Choroid plexus epithelial cell (primary cell): ENCODE measurements around the gene POLD2.

ENCODE experiments used
- DNase-seq: peaks from one replicate; pipeline ENCODE4 v3.0.0-alpha.2; 2010; ENCODE audit warnings: low read depth
- H3K4me3 ChIP-seq: 2 replicates; pipeline ENCODE4 v1.5.1; 2011; ENCODE audit warnings: low read depth, mild to moderate bottlenecking, control low read depth, low read length, moderate library complexity
- TF ChIP-seq, protein P1 (sequence below): conservative IDR thresholded peaks from 2 replicates; pipeline ENCODE4 v1.5.1; 2011; ENCODE audit warnings: low read depth, mild to moderate bottlenecking, control low read depth, inconsistent platforms, low read length, moderate library complexity

Gene POLD2

DNA sequence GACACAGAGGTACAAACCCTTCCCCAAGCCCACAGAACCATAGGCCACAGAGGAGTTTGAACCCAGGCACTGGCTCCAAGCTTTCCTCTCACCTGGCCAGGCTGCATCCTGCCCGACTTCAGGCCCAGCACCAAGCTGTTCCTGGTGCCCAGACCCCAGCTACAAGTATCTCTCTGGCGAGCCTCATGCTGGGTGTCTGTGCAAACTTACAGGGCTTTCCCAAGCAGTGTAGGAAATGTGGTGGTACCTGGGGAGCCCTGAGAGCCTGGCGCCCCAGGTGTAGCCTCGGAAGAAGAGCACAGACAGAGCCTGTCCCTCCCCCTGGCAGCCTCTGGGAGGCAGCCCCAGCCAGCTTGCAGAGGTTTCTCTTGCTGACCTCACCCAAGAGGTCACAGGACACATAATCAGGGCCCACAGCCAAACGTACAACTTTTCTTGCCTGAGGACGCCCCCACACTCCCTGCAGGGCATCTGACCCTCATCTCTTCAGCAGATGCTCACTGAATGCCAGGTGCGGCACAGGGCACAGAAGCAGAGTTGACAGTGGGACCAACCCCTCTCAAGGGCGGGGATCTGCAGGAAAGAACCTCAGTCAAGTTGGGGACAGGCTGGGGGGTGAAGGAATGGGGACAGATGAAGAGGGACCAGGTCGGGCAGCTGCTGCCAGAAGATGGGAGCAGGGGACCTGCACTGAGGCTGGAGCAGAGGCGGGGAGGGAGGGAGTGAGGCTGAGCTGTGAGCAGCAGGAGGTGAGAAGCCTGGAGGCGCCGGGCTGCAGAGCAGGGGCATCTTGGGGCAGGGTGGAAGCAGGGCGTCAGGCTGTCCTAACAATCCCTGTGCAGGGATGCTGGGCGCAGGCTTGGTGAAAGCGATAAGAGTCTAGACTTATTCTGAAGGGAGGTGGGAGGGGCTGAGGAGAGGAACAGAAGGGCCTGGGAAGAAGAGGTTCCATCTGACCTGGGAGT lies 34.0 kb upstream of the POLD2 start:
- no peak for DNase-seq
- no peak overlapping the region for H3K4me3 ChIP-seq
- TF ChIP-seq, protein P1, sequence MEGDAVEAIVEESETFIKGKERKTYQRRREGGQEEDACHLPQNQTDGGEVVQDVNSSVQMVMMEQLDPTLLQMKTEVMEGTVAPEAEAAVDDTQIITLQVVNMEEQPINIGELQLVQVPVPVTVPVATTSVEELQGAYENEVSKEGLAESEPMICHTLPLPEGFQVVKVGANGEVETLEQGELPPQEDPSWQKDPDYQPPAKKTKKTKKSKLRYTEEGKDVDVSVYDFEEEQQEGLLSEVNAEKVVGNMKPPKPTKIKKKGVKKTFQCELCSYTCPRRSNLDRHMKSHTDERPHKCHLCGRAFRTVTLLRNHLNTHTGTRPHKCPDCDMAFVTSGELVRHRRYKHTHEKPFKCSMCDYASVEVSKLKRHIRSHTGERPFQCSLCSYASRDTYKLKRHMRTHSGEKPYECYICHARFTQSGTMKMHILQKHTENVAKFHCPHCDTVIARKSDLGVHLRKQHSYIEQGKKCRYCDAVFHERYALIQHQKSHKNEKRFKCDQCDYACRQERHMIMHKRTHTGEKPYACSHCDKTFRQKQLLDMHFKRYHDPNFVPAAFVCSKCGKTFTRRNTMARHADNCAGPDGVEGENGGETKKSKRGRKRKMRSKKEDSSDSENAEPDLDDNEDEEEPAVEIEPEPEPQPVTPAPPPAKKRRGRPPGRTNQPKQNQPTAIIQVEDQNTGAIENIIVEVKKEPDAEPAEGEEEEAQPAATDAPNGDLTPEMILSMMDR = no peak

DNA sequence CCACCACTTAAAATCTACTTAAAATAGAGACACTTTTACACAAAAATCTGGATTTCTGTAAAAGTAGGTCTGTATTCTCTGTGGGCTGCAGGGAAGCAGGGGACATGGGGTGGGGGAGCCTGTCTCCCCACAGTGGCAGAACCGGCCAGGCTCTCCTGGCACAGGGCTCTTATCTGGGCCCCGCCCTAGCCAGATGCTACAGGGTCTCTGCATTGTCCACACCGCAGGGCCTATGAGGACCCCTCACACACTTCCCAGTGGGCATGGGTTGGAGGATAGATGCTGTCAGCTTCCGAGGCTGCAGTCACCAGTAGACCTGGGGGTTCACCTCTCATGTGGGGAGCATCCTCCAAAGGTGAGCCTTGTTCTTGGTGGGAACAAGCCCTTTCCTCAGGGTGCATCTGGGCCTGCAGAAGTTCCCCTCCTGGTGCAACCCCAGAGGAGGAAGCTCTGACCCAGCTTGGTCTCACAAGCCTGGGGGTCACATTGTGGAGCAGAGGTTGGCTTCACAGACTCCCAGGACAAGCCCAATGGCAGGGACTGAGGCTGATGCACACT lies 33.2 kb upstream of the POLD2 start:
- no peak overlapping the region for H3K4me3 ChIP-seq
- TF ChIP-seq, protein P1 = no peak
- DNase-seq = no peak

DNA sequence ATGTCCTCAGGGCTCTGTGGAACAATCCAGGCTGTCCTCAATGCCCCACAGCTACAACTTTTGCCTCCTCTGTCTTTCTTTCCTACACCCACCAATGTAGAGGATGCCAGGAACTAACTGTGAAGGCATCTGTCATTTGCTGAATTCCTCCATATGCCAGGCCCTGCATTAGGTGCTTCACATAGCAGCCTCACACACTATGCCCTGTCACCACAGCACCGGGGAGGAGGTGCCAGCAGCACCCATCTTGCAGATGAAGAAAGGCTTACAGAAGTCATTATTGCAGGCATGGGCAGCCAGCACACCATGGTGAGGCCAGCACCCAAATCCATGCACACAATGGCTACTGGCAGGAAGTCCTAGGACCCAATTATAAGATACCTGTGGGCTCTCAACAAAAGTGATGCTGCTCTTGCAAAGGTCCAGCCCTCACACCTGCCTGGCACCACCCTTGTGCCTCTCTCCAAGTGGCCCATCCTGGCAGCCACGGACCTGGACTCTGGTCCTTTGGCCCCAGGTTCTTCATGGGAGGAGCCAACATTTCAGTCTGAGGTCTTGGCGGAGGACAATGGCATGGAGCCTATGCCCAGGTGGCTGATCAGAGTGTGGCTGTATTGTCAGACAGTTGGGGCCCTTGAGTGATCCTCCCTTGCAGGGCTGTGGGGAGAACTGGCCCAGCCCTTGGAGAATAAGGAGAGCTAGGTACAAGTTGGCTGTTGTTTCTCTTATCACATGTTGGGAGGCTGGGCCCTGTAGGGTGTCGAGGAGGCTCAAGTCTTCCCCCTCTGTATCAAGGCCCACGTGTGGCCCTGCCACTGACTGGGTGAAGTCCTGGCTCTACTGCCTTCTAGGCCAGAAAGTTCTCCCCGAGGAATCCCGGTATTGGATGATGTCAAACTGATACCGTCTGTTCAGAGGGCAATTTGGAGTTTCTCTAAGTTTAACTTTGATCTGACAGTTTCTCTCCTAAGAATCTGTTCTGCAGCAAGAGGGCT lies 32.1 kb upstream of the POLD2 start:
- H3K4me3 ChIP-seq = no peak overlapping the region
- TF ChIP-seq, protein P1 = no peak
- DNase-seq = no peak

DNA sequence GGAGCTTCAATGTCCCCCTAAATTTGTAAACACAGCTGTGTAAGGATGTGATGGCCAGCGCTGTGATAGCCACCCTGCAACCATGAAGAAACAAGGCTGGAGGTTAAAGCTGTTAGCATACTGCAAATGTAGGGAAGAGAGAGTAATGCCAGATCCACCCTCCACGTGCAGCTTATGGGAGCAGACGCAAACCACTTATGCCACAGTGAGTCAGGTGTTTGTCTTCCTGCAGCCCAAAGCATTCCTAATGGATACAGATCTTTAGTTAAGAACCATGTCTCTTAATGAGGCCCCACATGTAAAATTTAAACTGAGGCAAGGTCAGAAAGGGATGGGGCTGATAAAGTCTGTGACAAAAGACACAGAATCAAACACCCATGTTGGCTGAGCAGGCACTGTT lies 31.4 kb upstream of the POLD2 start:
- H3K4me3 ChIP-seq = no peak overlapping the region
- DNase-seq = no peak
- TF ChIP-seq, protein P1 = no peak

DNA sequence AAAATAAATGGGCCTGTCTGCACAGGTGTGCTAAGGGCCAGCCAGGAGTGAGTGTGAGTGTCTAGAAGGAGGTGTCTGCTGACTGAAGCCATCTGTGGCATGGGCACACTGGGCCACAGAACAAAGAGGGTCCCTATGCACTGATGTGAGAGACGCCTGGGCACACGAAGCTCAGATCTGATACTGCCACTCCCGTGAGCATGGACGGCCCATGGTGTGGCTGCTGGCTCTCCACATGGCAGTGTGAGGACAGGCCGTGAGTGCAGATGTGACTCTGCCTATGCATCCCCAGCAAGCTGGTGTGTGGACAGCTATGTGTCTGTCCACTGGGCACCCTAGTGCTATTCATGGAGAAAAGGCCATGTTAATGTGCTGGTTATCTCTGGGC lies 30.6 kb upstream of the POLD2 start:
- TF ChIP-seq, protein P1 = no peak
- no peak overlapping the region for H3K4me3 ChIP-seq
- no peak for DNase-seq

DNA sequence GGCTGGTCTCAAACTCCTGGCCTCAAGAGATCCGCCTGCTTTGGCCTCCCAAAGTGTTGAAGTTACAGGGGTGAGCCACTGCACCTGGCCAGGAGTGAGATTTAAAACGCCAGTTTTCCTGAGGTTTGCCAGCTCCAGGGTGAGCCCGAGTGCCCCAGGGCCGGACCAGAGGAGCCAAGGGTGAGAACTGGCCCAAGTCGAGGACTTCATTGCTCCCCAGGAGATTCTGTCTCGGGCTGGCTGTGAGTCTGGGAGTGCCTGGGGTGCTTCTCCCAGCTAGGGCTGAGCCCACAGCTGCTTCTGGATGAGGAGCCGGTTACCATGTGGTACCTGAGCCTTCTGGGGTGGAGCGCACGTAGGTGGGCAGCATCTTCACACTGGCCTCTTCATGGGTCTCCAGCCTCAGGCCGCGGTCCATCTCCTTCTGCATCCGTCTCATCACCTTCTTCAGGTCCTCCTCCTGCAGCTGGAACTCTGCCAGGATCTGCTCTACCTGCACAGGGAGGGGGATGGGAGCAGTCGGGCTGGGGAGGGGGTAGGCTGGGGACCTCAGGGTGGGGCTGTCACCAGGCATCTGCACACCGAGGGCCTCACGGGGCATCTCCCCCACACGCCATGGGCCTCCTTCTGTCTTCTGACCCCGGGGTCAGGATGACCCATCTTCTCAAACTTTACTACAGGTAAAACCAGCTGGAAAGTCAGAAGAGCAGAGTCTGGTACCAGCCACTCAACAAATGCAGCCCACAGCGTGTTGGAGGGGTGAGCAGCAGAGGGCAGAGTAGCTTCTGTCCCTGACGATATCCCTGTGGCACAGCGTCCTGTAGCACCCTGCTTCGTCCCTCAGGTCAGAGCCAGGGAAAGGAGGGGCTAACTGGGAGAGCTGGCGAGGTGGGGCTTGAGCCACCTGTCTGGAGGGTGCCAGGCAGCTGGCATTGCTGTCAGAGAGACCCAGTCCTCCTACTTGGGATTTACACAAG lies 29.9 kb upstream of the POLD2 start:
- TF ChIP-seq, protein P1 = no peak
- no peak for DNase-seq
- no peak overlapping the region for H3K4me3 ChIP-seq
